SK-N-SH treated with all-trans-retinoic acid at 6 μM for 48 hours (cell line): ENCODE data around the gene CD300C.

Source experiments
- ATAC-seq: fragments of 200-7000 bp; cut with Tn5 transposase; 3 replicates; pipeline ENCODE4 v1.9.1; 2020; ENCODE audit warnings: mild to moderate bottlenecking, moderate library complexity
- CSRNP3 ChIP-seq: fragments of 250-450 bp; sonication (Bioruptor Pico); IDR thresholded peaks from 2 replicates; pipeline ENCODE4 v1.5.1; 2021; ENCODE audit warnings: mild to moderate bottlenecking, moderate library complexity
- GLIS3 ChIP-seq: fragments of 250-450 bp; sonication (Bioruptor Pico); IDR thresholded peaks from 2 replicates; pipeline ENCODE4 v1.5.0; 2020; ENCODE audit warnings: mild to moderate bottlenecking, moderate library complexity
- ISL1 ChIP-seq: fragments of 250-450 bp; sonication (Bioruptor Pico); IDR thresholded peaks from 2 replicates; pipeline ENCODE4 v2.1.2; 2022; ENCODE audit warnings: mild to moderate bottlenecking, moderate library complexity
- POU6F1 ChIP-seq: fragments of 250-450 bp; sonication (Bioruptor Pico); IDR thresholded peaks from 2 replicates; pipeline ENCODE4 v1.8.0; 2021; ENCODE audit warnings: low read depth, mild to moderate bottlenecking, moderate library complexity, borderline replicate concordance
- PPARA ChIP-seq: fragments of 250-450 bp; sonication (Bioruptor Pico); IDR thresholded peaks from 2 replicates; pipeline ENCODE4 v1.5.0; 2020; ENCODE audit warnings: mild to moderate bottlenecking, borderline replicate concordance
- RARB ChIP-seq: fragments of 250-450 bp; sonication (Bioruptor Pico); IDR thresholded peaks from 2 replicates; pipeline ENCODE4 v1.8.0; 2021; ENCODE audit warnings: mild to moderate bottlenecking, moderate library complexity
- TOX ChIP-seq: fragments of 250-450 bp; sonication (Bioruptor Pico); IDR thresholded peaks from 2 replicates; pipeline ENCODE4 v1.8.0; 2021; ENCODE audit warnings: mild to moderate bottlenecking, moderate library complexity, borderline replicate concordance
- TSHZ2 ChIP-seq: fragments of 250-450 bp; sonication (Bioruptor Pico); IDR thresholded peaks from 2 replicates; pipeline ENCODE4 v1.5.0; 2020; ENCODE audit warnings: mild to moderate bottlenecking, moderate library complexity
- ZC3H10 ChIP-seq: fragments of 250-450 bp; sonication (Bioruptor Pico); IDR thresholded peaks from 2 replicates; pipeline ENCODE4 v1.5.1; 2021; ENCODE audit warnings: mild to moderate bottlenecking, moderate library complexity
- ZFP3 ChIP-seq: fragments of 250-450 bp; sonication (Bioruptor Pico); IDR thresholded peaks from 2 replicates; pipeline ENCODE4 v1.5.0; 2020; ENCODE audit warnings: mild to moderate bottlenecking, moderate library complexity
- ZFP30 ChIP-seq: fragments of 450-650 bp; formaldehyde crosslinking; IDR thresholded peaks from 2 replicates; pipeline ENCODE4 v1.5.0; 2022; ENCODE audit warnings: mild to moderate bottlenecking, moderate library complexity
- ZNF565 ChIP-seq: fragments of 450-650 bp; formaldehyde crosslinking; conservative IDR thresholded peaks from 2 replicates; pipeline ENCODE4 v1.5.0; 2020; ENCODE audit warnings: low read depth, mild to moderate bottlenecking, moderate library complexity
- ZNF70 ChIP-seq: fragments of 450-650 bp; formaldehyde crosslinking; IDR thresholded peaks from 2 replicates; pipeline ENCODE4 v1.5.0; 2020; ENCODE audit warnings: mild to moderate bottlenecking, moderate library complexity
- ZNF8 ChIP-seq: fragments of 450-650 bp; formaldehyde crosslinking; IDR thresholded peaks from 2 replicates; pipeline ENCODE4 v1.5.0; 2020; ENCODE audit warnings: mild to moderate bottlenecking, moderate library complexity
- TF ChIP-seq, protein P1 (sequence below): fragments of 250-450 bp; sonication (Bioruptor Pico); IDR thresholded peaks from 2 replicates; pipeline ENCODE4 v1.8.0; 2020; ENCODE audit warnings: mild to moderate bottlenecking, moderate library complexity, borderline replicate concordance
- TF ChIP-seq, protein P2 (sequence below): fragments of 250-450 bp; sonication (Bioruptor Pico); IDR thresholded peaks from 2 replicates; pipeline ENCODE4 v1.5.1; 2020; ENCODE audit warnings: low read depth, mild to moderate bottlenecking, moderate library complexity

CD300C gene

DNA sequence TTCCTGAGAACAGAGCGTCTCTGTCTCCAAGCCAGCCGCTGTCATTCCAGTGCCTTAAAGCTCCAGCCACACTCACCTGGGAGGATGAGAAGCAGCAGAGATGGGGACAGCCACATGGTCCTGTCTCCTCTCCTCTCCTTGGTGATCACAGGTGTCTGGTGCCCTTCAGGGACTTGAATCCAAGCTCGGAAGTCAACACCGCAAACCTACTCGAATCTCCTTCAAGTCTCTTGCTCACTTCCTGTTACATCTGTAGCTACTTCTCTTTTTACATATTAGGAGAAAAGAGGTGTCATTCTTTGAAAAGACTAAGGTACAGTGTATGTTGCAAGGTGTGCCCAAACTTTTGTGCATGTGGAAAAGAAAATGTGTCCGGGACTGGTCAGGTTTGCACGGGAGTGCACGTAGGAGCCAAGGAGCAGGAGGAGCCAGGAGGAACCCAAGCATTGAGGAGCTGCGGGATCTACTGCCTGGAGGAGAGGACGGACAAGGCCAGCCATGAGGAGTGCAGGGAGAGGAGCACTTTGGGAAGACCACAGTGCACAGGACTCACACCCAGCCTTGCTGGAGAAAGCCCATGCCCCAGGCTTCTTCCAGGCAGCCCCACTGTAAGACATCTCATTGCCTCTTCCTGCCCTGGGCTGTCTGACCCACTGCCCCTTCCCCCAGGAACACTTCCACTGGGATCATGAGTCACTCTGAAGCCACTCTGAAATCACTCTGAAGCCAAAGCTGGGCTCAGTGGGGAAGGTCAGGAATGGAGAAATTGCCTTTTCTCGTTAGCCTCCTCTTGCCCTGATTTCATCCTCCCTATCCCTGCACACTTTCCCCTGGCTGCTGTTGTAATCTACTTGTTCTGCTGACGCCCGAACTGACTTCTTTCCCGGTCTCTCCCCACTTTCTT, 46.4 kb upstream of the CD300C start, which contains the start of gene CD300LD:
TSS of gene CD300LD (minus strand) at position 197 of the 904 bp plus-strand sequence. CDS start at position 116, 81 bp downstream.
- no peak for ATAC-seq
- TF ChIP-seq, protein P1, sequence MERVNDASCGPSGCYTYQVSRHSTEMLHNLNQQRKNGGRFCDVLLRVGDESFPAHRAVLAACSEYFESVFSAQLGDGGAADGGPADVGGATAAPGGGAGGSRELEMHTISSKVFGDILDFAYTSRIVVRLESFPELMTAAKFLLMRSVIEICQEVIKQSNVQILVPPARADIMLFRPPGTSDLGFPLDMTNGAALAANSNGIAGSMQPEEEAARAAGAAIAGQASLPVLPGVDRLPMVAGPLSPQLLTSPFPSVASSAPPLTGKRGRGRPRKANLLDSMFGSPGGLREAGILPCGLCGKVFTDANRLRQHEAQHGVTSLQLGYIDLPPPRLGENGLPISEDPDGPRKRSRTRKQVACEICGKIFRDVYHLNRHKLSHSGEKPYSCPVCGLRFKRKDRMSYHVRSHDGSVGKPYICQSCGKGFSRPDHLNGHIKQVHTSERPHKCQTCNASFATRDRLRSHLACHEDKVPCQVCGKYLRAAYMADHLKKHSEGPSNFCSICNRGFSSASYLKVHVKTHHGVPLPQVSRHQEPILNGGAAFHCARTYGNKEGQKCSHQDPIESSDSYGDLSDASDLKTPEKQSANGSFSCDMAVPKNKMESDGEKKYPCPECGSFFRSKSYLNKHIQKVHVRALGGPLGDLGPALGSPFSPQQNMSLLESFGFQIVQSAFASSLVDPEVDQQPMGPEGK (CRISPR knock-in tag) = no peak
- TF ChIP-seq, protein P2, sequence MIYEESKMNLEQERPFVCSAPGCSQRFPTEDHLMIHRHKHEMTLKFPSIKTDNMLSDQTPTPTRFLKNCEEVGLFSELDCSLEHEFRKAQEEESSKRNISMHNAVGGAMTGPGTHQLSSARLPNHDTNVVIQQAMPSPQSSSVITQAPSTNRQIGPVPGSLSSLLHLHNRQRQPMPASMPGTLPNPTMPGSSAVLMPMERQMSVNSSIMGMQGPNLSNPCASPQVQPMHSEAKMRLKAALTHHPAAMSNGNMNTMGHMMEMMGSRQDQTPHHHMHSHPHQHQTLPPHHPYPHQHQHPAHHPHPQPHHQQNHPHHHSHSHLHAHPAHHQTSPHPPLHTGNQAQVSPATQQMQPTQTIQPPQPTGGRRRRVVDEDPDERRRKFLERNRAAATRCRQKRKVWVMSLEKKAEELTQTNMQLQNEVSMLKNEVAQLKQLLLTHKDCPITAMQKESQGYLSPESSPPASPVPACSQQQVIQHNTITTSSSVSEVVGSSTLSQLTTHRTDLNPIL (CRISPR knock-in tag) = no peak
- no peak for TF ChIP-seq TOX (CRISPR knock-in tag)
- no peak for TF ChIP-seq TSHZ2
- no peak for TF ChIP-seq ZC3H10 (CRISPR knock-in tag)
- no peak for TF ChIP-seq ZFP30 (CRISPR knock-in tag)

DNA sequence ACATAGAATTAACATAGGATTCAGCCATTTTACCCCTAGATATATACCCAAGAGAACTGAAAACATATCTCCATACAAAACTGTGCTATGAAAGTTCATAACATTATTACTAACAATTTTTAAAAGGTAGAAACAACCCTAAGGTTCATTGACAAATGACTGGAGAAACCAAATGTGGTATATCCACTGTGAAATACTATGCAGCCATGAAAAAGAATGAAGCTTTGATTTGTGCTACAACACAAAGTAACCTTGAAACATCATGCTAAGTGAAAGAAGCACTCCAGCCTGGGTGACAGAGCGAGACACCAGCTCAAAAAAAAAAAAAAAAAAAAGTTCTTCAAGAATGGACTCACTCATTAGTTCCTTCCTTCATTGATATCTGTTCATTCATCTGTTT, 45.6 kb upstream of the CD300C start:
- 0 out of 2 replicates have a peak, but pooled peaks have one; percentile 6 for TF ChIP-seq ZNF8 (CRISPR knock-in tag)
- TF ChIP-seq, protein P1 (CRISPR knock-in tag) = no peak
- no peak for TF ChIP-seq POU6F1
- no peak for ATAC-seq

- no peak for ATAC-seq
- TF ChIP-seq GLIS3 (CRISPR knock-in tag) = no peak
- TF ChIP-seq POU6F1 = no peak
- TF ChIP-seq, protein P2 (CRISPR knock-in tag) = no peak
- no peak for TF ChIP-seq ZNF565 (CRISPR knock-in tag)
- TF ChIP-seq CSRNP3 (CRISPR knock-in tag) = no peak
- no peak for TF ChIP-seq ZC3H10 (CRISPR knock-in tag)
- TF ChIP-seq PPARA (CRISPR knock-in tag) = no peak
- no peak for TF ChIP-seq ZNF70
- TF ChIP-seq ZFP3 = no peak
- TF ChIP-seq RARB (CRISPR knock-in tag) = no peak
- no peak for TF ChIP-seq ISL1
Observed at GRCh38 chr17:74585711-74586110, 39.8 kb upstream of the CD300C start.
